Lung (tissue), 12 donors: Measurements from ENCODE around the gene CEP164. TPM values are rescaled to one million over a fixed set of nuclear protein-coding genes. Genes with fewer than 3 reads are reported as not detected.

Source experiments
- ATAC-seq: fragments of 200-7000 bp; cut with Tn5 transposase; one replicate; pipeline ENCODE4 v1.9.1; 2020; ENCODE audit warnings: moderate number of reproducible peaks; ENCODE audit not compliant: insufficient read depth, low FRiP score
- DNase-seq, 3 donors: peaks; one replicate each; pipeline ENCODE4 v3.0.0-alpha.2; 2013 to 2017
- H3K27ac ChIP-seq, 2 donors: one replicate each; pipeline ENCODE4 v1.5.1; 2013; ENCODE audit warnings: mild to moderate bottlenecking in 2 of 2, moderate library complexity in 2 of 2, control low read depth in 1 of 2, inconsistent platforms in 1 of 2, low read depth in 1 of 2, low read length in 1 of 2
- H3K27me3 ChIP-seq, 3 donors: one replicate each; pipeline ENCODE4 v1.5.1; 2013; ENCODE audit warnings: low read length in 2 of 3; ENCODE audit not compliant: control insufficient read depth in 3 of 3, insufficient read depth in 3 of 3
- H3K36me3 ChIP-seq, 4 donors: one replicate each; pipeline ENCODE4 v1.5.1; 2013; ENCODE audit warnings: low read length in 4 of 4, mild to moderate bottlenecking in 1 of 4, moderate library complexity in 1 of 4; ENCODE audit not compliant: control insufficient read depth in 4 of 4, insufficient read depth in 4 of 4
- H3K4me1 ChIP-seq, 5 donors: one replicate each; pipeline ENCODE4 v1.5.1; 2013; ENCODE audit warnings: low read length in 5 of 5, mild to moderate bottlenecking in 2 of 5, moderate library complexity in 1 of 5; ENCODE audit not compliant: control insufficient read depth in 5 of 5, insufficient read depth in 5 of 5
- H3K4me3 ChIP-seq: one replicate; pipeline ENCODE4 v1.5.1; 2013; ENCODE audit warnings: mild to moderate bottlenecking, control low read depth, moderate library complexity
- H3K9ac ChIP-seq, 2 donors: one replicate each; pipeline ENCODE4 v1.5.1; 2013; ENCODE audit warnings: low read length in 2 of 2, control low read depth in 1 of 2; ENCODE audit not compliant: insufficient read depth in 1 of 2
- H3K9me3 ChIP-seq, 4 donors: one replicate each; pipeline ENCODE4 v1.5.1; 2013; ENCODE audit warnings: low read length in 3 of 4, mild to moderate bottlenecking in 1 of 4, moderate library complexity in 1 of 4; ENCODE audit not compliant: control insufficient read depth in 4 of 4, insufficient read depth in 3 of 4
- CTCF ChIP-seq: IDR thresholded peaks from 2 replicates; pipeline ENCODE4 v1.5.1; 2012; ENCODE audit warnings: mild to moderate bottlenecking; ENCODE audit errors: control extremely low read depth, extremely low read depth
- WGBS, 2 donors: extraction: QIAGEN DNeasy Blood & Tissue Kit; methylation state at CpG; one replicate each; pipeline ENCODE4 v1.1.7; 2013; 5-methylcytosine and 5-hydroxymethylcytosine counted together
- polyA plus RNA-seq, 2 donors: library from polyadenylated mRNA; stranded (reverse); fragments of 200-250 nt; gene quantifications; one replicate each; pipeline ENCODE4 v1.2.1, GENCODE V29; 2013
- total RNA-seq, 2 donors: library from RNA; depleted of rRNA in 1 of 2; stranded (reverse); fragments of >200 nt in 1 of 2; gene quantifications; one replicate each; pipeline ENCODE4 v1.2.1, GENCODE V29; 2014 to 2021
- donor health status: control.
- donor health status: control.
- donor health status: Bipolar disorder and iron deficiency.
- donor health status: healthy.
- donor health status: DM: yes; HTN: yes; CAD: no.

CEP164 gene
- total and polyA plus RNA-seq, 4 donors: 12.0 to 36.1 (median 26.7) TPM

GRCh38 chr11:117415358-117415896, 87.8 kb downstream of the CEP164 start:
- no peak overlapping the region for H3K4me3 ChIP-seq
- TF ChIP-seq CTCF: no peak
- H3K36me3 ChIP-seq: peaks cover 0 to 13% (median 2%) of the 10 kb centered on the region in 4 donors
- no peaks in the 10 kb centered on the region for H3K9me3 ChIP-seq
- DNase-seq (no peak), ATAC-seq (no peak)
- 73 to 85% methylated on average over 8 of the region's 8 CpGs for WGBS, 2 donors
- H3K4me1 ChIP-seq: no peaks in the 10 kb centered on the region
- no peak overlapping the region for H3K27ac ChIP-seq
- no peak overlapping the region for H3K9ac ChIP-seq
- H3K27me3 ChIP-seq: no peaks in the 10 kb centered on the region

DNA sequence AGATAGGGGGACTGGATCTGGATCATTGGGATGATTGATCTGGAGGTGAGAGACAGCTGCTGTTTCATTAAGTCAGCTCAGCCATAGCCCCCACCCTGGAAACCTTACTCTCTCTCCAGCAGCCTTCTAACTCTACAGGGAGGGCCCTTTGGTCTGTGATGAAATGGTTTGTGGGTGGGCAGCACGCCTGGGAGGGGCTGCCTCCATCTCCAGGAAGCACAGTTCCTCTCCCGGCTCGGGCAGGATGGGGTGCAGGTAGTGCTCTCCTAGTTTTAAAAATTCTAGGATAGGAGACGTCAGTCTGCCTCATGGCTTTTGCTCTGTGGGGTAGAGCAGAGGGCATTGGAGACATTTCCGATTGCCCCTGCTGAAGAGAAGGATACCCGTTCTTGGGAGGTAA, 89.7 kb downstream of the CEP164 start:
- Histone ChIP-seq H3K27me3 (no peaks in the 10 kb centered on the region), H3K27ac (no peak overlapping the region), H3K4me3 (no peak overlapping the region), H3K36me3 (peaks cover 0 to 3% (median 0%) of the 10 kb centered on the region in 4 donors), H3K9ac (no peak overlapping the region), H3K4me1 (no peaks in the 10 kb centered on the region), H3K9me3 (no peaks in the 10 kb centered on the region)
- DNase-seq (no peak), ATAC-seq (no peak)
- TF ChIP-seq CTCF: no peak
- WGBS, 2 donors: 58 to 61% methylated on average over 6 of the region's 6 CpGs

GRCh38 chr11:117417856-117418255, 90.2 kb downstream of the CEP164 start:
- WGBS, 2 donors: 87 to 91% methylated on average over 12 of the region's 12 CpGs
- no peak overlapping the region for H3K9ac ChIP-seq
- ATAC-seq (no peak), DNase-seq (no peak)
- no peak for TF ChIP-seq CTCF
- no peaks in the 10 kb centered on the region for H3K27me3 ChIP-seq
- no peak overlapping the region for H3K27ac ChIP-seq
- H3K36me3 ChIP-seq: peaks cover 0 to 2% (median 0%) of the 10 kb centered on the region in 4 donors
- H3K9me3 ChIP-seq: no peaks in the 10 kb centered on the region
- no peaks in the 10 kb centered on the region for H3K4me1 ChIP-seq
- no peak overlapping the region for H3K4me3 ChIP-seq
